HepG2 (cell line): Measurements from ENCODE around the gene OBSL1. TPM values are rescaled to one million over a fixed set of nuclear protein-coding genes. Genes with fewer than 3 reads are reported as not detected.

Experiments
- CTCF ChIP-seq: sonication (generic); formaldehyde crosslinking; IDR thresholded peaks from 2 replicates; pipeline ENCODE4 v1.5.0; 2020; ENCODE audit warnings: mild to moderate bottlenecking, missing genetic modification reagents, moderate library complexity
- DPF2 ChIP-seq: sonication (generic); formaldehyde crosslinking; IDR thresholded peaks from 2 replicates; pipeline ENCODE4 v1.4.0; 2020; ENCODE audit warnings: mild to moderate bottlenecking, low read depth, missing genetic modification reagents, borderline replicate concordance
- HNF1A ChIP-seq, 2 experiments: sonication (generic) in 1 of 2; formaldehyde crosslinking in 1 of 2; IDR thresholded peaks; 2 replicates each; pipeline versions ENCODE4 v1.4.0 to v1.6.1; 2016 to 2020; ENCODE audit warnings: borderline replicate concordance in 1 of 2, low read depth in 1 of 2, mild to moderate bottlenecking in 1 of 2, missing genetic modification reagents in 1 of 2
- NFE2L1 ChIP-seq: sonication (generic); formaldehyde crosslinking; IDR thresholded peaks from 2 replicates; pipeline ENCODE4 v1.4.0; 2020; ENCODE audit warnings: missing genetic modification reagents, mild to moderate bottlenecking, borderline replicate concordance
- PRMT3 ChIP-seq: sonication (generic); formaldehyde crosslinking; IDR thresholded peaks from 2 replicates; pipeline ENCODE4 v1.8.1; 2022; ENCODE audit warnings: low read depth, mild to moderate bottlenecking, moderate library complexity, missing genetic modification reagents, borderline replicate concordance
- ZBTB49 ChIP-seq: sonication (generic); formaldehyde crosslinking; IDR thresholded peaks from 2 replicates; pipeline ENCODE4 v1.4.0; 2020; ENCODE audit warnings: missing genetic modification reagents, borderline replicate concordance
- ZFY ChIP-seq: sonication (generic); formaldehyde crosslinking; IDR thresholded peaks from 2 replicates; pipeline ENCODE4 v1.4.0; 2020; ENCODE audit warnings: missing genetic modification reagents
- ZKSCAN5 ChIP-seq: sonication (generic); formaldehyde crosslinking; IDR thresholded peaks from 2 replicates; pipeline ENCODE4 v1.5.1; 2020; ENCODE audit warnings: mild to moderate bottlenecking, missing genetic modification reagents
- ZMYM4 ChIP-seq: sonication (generic); formaldehyde crosslinking; IDR thresholded peaks from 2 replicates; pipeline ENCODE4 v1.8.1; 2023; ENCODE audit warnings: mild to moderate bottlenecking, missing genetic modification reagents
- ZNF543 ChIP-seq: sonication (generic); formaldehyde crosslinking; IDR thresholded peaks from 2 replicates; pipeline ENCODE4 v1.4.0; 2020; ENCODE audit warnings: mild to moderate bottlenecking, missing genetic modification reagents
- ZNF597 ChIP-seq: sonication (generic); formaldehyde crosslinking; IDR thresholded peaks from 2 replicates; pipeline ENCODE4 v1.5.0; 2020; ENCODE audit warnings: missing genetic modification reagents
- ZNF644 ChIP-seq: IDR thresholded peaks from 2 replicates; pipeline ENCODE4 v1.6.1; 2016; ENCODE audit warnings: low read depth
- polyA plus RNA-seq, 8 experiments: library from polyadenylated mRNA; depleted of rRNA in 3 of 8; stranded (reverse) in 7 of 8; unstranded in 1 of 8; fragments of >200 nt; fragmentation: Illumina TruSeq in 4 of 8; extraction: Trizol in 4 of 8; gene quantifications; 2 replicates each; pipeline versions ENCODE4 v1.2.1 to v1.2.3, GENCODE V29; 2011 to 2016; ENCODE audit warnings: low read depth in 4 of 8, missing spikeins in 1 of 8, mixed read lengths in 1 of 8; ENCODE audit not compliant: insufficient read depth in 1 of 8
- total RNA-seq, 5 experiments: library from RNA; depleted of rRNA; stranded (reverse); fragments of >200 nt; fragmentation: Illumina TruSeq; extraction: Trizol; gene quantifications; 2 replicates each; pipeline ENCODE4 v1.2.3, GENCODE V29; 2016; ENCODE audit warnings: low read depth in 1 of 5
- TF ChIP-seq, protein P1 (sequence below): sonication (generic); formaldehyde crosslinking; conservative IDR thresholded peaks from 2 replicates; pipeline ENCODE4 v1.5.0; 2020; ENCODE audit warnings: missing genetic modification reagents
- TF ChIP-seq, protein P2 (sequence below): sonication (generic); formaldehyde crosslinking; IDR thresholded peaks from 2 replicates; pipeline ENCODE4 v1.5.0; 2020; ENCODE audit warnings: missing genetic modification reagents

Gene OBSL1
- total and polyA plus RNA-seq, 2 of the 13 experiments (the other 11 are each of a cell fraction or from before 2014, with no cell fraction given): 86.7 to 218 TPM

DNA sequence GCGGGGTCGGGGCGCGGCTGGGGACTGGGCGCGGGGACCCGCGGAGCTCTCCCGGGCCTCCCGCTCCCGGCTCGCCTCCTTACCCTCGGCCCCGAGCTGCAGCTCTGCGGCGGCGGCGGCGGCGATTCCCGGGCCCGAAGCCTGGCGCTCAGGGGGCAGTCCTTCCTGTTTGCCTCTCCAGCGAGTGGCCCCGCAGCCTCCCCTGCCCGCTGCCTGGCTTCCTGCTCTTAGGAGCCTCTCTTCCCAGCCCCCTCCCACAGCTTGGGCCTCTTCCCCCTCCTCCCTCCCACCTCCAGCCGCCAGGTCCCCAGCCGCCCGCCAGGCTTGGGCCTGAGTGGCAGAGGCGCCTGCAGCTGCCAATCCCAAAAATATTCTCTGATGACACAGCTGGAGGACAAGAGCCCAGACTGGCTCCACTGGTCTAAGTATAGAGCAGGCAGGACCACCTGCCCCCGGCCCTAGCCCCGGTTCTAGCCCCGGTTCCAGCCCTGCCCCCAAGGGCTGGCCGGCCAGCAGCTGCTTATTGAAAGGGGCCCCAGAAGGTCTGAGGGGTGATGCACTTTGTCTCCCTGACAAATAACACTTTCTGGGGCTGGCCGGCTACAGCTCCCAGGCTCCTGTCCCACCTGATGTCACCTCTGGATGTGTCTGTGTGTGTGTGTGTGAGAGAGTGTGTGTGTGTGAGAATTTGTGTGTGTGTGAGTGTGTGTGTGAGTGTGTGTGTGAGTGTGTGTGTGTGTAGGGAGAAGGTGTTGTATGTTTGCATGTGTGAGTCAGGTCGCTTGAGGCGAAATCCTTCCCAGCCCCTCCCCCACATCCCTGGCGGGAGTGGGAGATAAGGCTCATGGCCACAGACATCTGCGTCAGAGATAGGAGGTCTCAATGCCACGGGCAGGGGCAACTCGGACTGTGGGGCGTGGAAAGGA, at the start of gene OBSL1 (continued):
- TF ChIP-seq, protein P1, sequence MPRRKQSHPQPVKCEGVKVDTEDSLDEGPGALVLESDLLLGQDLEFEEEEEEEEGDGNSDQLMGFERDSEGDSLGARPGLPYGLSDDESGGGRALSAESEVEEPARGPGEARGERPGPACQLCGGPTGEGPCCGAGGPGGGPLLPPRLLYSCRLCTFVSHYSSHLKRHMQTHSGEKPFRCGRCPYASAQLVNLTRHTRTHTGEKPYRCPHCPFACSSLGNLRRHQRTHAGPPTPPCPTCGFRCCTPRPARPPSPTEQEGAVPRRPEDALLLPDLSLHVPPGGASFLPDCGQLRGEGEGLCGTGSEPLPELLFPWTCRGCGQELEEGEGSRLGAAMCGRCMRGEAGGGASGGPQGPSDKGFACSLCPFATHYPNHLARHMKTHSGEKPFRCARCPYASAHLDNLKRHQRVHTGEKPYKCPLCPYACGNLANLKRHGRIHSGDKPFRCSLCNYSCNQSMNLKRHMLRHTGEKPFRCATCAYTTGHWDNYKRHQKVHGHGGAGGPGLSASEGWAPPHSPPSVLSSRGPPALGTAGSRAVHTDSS (CRISPR knock-in tag): no peak
- TF ChIP-seq ZNF597 (CRISPR knock-in tag) (no peak), ZFY (peak; percentile 69), ZNF543 (CRISPR knock-in tag) (peak; percentile 88; the same call in 1 of the 2 replicates), HNF1A (IDR thresholded peaks at IDR 0.05; ENCODE audit: low read depth) (peak; percentile 10; the same call in 1 of the 2 replicates), HNF1A (CRISPR knock-in tag; IDR thresholded peaks at IDR 0.05; ENCODE audit: borderline replicate concordance) (peak; percentile 46; the same call in 1 of the 2 replicates), DPF2 (CRISPR knock-in tag) (peak; percentile 74), NFE2L1 (CRISPR knock-in tag) (no peak), PRMT3 (CRISPR knock-in tag) (peak; percentile 58; the same call in 1 of the 2 replicates), ZKSCAN5 (no peak), CTCF (CRISPR knock-in tag) (peak; percentile 30; the same call in 1 of the 2 replicates), ZBTB49 (CRISPR knock-in tag) (no peak), ZNF644 (no peak), ZMYM4 (no peak; the same call in none of the 2 replicates)
- TF ChIP-seq, protein P2, sequence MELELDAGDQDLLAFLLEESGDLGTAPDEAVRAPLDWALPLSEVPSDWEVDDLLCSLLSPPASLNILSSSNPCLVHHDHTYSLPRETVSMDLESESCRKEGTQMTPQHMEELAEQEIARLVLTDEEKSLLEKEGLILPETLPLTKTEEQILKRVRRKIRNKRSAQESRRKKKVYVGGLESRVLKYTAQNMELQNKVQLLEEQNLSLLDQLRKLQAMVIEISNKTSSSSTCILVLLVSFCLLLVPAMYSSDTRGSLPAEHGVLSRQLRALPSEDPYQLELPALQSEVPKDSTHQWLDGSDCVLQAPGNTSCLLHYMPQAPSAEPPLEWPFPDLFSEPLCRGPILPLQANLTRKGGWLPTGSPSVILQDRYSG (CRISPR knock-in tag): no peak
